Type B pancreatic cell (in vitro differentiated cells): Measurements from ENCODE around the gene PHOX2A. TPM values are rescaled to one million over a fixed set of nuclear protein-coding genes. Genes with fewer than 3 reads are reported as not detected.

Source experiments
- DNase-seq: peaks from one replicate; pipeline ENCODE4 v3.0.0; 2021; ENCODE audit warnings: mixed read lengths; ENCODE audit not compliant: unreplicated experiment; ENCODE audit errors: extremely low spot score
- H3K27ac Mint-ChIP-seq: 2 replicates; pipeline ENCODE4 v1.8.0; 2021; ENCODE audit warnings: mild to moderate bottlenecking, mixed read lengths
- H3K27me3 Mint-ChIP-seq: 2 replicates; pipeline ENCODE4 v1.8.0; 2021; ENCODE audit warnings: mixed read lengths
- H3K36me3 Mint-ChIP-seq: 2 replicates; pipeline ENCODE4 v1.8.0; 2021; ENCODE audit warnings: mixed read lengths
- H3K4me1 Mint-ChIP-seq: one replicate; pipeline ENCODE4 v1.8.0; 2021; ENCODE audit warnings: mixed read lengths; ENCODE audit not compliant: unreplicated experiment
- H3K4me3 Mint-ChIP-seq: 2 replicates; pipeline ENCODE4 v1.8.0; 2021; ENCODE audit warnings: mild to moderate bottlenecking, mixed read lengths
- H3K9me3 Mint-ChIP-seq: 2 replicates; pipeline ENCODE4 v1.8.0; 2021; ENCODE audit warnings: mixed read lengths
- total RNA-seq: library from RNA; stranded (reverse); gene quantifications from 2 replicates; pipeline ENCODE4 v1.2.1, GENCODE V29; 2021; ENCODE audit warnings: low replicate concordance
- TF ChIP-seq, protein P1 (sequence below): fragments of 200-600 bp; sonication (generic); conservative IDR thresholded peaks from 2 replicates; pipeline ENCODE4 v1.5.0; 2021; ENCODE audit warnings: antibody characterized with exemption, mild to moderate bottlenecking

PHOX2A gene
- total RNA-seq, 1 donor from 2014 or later: 2.8 TPM

DNA sequence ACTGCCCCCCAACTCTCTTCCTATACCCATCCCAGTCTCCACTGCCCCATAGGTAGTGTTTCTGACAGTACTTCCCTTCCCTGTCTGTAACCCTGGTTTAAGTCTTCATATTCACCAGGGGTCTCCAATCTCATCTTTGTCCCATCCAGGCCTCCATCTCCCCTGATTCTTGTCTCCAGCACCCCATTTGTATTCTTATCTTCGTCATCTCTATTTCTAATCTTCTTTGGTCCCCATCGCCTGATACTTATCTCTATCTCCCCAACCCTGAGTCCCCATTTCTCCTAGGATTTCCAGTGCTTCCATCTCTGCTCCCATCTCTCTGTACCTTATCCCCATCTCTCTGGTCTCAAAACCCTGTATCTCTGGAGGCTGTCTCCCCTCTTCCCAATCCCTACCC is 1.8 kb downstream of the PHOX2A start:
- H3K4me1 Mint-ChIP-seq: peaks cover 23% of the 10 kb centered on the region
- peaks cover 6% of the 10 kb centered on the region for H3K9me3 Mint-ChIP-seq
- H3K27me3 Mint-ChIP-seq: peaks cover 43% of the 10 kb centered on the region
- TF ChIP-seq, protein P1, sequence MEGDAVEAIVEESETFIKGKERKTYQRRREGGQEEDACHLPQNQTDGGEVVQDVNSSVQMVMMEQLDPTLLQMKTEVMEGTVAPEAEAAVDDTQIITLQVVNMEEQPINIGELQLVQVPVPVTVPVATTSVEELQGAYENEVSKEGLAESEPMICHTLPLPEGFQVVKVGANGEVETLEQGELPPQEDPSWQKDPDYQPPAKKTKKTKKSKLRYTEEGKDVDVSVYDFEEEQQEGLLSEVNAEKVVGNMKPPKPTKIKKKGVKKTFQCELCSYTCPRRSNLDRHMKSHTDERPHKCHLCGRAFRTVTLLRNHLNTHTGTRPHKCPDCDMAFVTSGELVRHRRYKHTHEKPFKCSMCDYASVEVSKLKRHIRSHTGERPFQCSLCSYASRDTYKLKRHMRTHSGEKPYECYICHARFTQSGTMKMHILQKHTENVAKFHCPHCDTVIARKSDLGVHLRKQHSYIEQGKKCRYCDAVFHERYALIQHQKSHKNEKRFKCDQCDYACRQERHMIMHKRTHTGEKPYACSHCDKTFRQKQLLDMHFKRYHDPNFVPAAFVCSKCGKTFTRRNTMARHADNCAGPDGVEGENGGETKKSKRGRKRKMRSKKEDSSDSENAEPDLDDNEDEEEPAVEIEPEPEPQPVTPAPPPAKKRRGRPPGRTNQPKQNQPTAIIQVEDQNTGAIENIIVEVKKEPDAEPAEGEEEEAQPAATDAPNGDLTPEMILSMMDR: no peak
- H3K27ac Mint-ChIP-seq: no peak overlapping the region
- peaks cover 10% of the 10 kb centered on the region for H3K36me3 Mint-ChIP-seq
- peak overlapping the region; percentile 61 for H3K4me3 Mint-ChIP-seq
- DNase-seq: no peak

DNA sequence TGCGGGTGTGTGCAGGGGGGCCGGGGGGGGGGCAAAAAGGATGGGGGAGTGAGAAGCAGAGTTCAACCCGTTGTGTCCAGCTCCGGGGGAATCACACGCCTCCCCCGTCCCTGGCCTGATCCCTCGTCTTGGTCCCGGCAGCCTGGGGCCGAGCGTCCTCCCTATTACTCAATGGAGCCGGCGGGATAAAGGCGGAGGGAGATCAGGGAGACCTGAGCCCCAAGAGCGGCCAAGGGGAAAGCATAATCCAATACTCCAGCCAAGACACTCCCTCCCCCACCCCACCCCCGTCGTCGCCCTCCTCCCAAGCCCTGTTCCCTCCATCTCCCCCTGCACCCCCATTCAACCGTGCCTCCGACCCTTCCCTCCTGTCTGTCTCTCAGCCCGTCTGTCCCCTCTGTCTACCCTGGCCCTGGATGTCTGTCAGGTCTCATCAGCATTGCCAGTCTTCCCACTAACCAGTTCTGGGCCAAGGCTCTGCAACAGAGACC is 2.6 kb downstream of the PHOX2A start:
- Mint-ChIP-seq H3K36me3 (peaks cover 10% of the 10 kb centered on the region), H3K9me3 (peaks cover 6% of the 10 kb centered on the region), H3K27me3 (peaks cover 43% of the 10 kb centered on the region), H3K27ac (no peak overlapping the region), H3K4me1 (peaks cover 27% of the 10 kb centered on the region), H3K4me3 (peak overlapping the region; percentile 20)
- no peak for DNase-seq
- TF ChIP-seq, protein P1: no peak

DNA sequence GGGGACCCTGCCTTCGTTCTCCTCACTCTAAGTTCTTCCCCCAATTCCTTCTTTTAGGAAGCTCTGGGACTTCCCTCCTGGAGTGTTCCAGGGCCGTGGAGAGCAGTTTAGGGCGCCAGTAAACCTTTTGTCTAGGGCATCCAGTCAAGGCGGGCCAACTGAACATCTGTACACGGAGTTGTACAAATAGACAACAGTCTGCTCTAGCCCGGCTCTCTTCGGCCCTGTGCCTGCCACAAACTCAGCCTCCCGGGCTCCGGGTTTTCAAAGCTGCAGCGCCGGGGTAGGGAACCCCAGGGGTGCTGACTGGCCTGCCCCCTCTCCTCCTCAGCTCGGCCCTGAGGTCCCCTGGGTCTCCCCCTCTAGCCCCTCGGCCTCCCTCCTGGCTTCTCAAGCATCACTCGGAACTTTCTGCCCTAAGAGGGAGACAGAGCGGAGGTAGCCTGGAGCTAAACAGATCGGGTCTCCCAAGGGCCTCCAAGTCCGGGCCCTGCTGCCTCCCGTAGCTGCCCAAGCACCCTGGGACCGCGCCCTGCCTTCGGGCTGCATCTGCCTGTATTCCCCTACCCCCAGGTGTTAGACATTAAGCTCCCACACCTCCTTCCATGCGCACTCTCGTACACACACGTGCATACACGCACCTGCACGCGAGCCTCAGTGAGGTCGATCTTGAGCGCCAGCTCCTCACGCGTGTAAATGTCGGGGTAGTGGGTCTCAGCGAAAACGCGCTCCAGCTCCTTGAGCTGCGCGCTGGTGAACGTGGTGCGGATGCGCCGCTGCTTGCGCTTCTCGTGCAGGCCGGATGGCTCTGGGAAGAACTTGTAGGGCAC is 3.3 kb downstream of the PHOX2A start:
- peaks cover 43% of the 10 kb centered on the region for H3K27me3 Mint-ChIP-seq
- peak overlapping the region; percentile 56 for H3K27ac Mint-ChIP-seq
- peak overlapping the region; percentile 84 for H3K4me3 Mint-ChIP-seq
- peaks cover 27% of the 10 kb centered on the region for H3K4me1 Mint-ChIP-seq
- peaks cover 10% of the 10 kb centered on the region for H3K36me3 Mint-ChIP-seq
- no peak for DNase-seq
- H3K9me3 Mint-ChIP-seq: peaks cover 6% of the 10 kb centered on the region
- TF ChIP-seq, protein P1: no peak

DNA sequence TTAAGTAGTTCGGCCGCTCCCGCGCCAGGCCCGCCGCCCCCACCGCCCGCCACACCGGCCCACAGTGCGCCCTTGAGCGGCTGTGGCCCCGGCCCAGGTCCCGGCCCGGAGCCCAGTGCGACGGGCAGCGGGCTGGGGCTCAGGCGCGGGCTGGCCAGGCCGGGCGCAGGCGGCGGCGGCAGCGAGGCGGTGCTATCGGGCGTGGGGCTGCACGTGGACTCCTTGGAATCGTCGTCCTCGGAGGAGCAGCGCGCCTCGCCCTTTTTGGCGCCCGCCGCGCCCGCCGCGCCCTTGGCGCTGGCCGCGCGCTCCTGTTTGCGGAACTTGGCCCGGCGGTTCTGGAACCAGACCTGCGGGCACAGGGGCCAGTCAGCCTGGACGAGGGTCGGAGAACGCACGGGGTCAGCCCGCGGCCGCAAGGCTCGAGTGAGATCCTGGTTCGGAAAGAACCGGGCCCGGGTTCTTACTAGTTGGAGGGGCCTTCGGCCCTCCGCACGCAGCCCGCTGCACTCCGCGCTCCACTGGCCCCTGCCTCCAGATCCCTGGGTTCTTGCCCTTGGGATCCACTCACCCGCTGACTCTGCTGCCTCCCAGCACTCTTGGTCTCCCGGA is 4.0 kb downstream of the PHOX2A start:
- H3K4me1 Mint-ChIP-seq: peaks cover 27% of the 10 kb centered on the region
- H3K36me3 Mint-ChIP-seq: peaks cover 10% of the 10 kb centered on the region
- DNase-seq: no peak
- peaks cover 43% of the 10 kb centered on the region for H3K27me3 Mint-ChIP-seq
- peak overlapping the region; percentile 56 for H3K27ac Mint-ChIP-seq
- H3K4me3 Mint-ChIP-seq: peak overlapping the region; percentile 84
- H3K9me3 Mint-ChIP-seq: peaks cover 6% of the 10 kb centered on the region
- TF ChIP-seq, protein P1: no peak

DNA sequence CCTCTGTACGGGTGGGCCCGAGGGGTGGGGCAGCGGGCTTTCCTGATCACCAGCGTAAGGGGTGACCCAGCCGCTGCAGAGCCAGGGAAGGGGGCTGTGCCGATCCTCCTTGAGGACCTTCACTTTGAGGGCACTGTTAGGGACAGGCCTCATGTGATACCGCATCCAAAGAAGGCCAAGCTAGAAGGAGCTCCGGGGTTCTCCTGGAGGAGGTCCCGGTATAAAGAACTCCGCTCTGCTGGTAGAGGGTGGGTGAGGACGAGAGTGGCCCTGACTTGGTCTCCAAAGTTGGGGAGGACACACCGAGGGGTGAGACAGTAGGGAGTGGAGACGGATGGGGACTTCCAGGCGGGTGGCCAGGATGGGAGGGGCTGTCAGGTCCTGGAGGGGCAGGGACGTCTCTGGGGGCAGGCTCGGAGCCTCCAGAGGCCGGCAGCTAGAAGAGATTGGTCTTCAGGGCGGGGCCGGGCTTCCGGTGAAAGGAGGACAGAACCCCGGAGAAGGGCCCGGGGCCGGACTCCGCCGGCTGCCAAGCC is 4.6 kb downstream of the PHOX2A start:
- TF ChIP-seq, protein P1: no peak
- peaks cover 6% of the 10 kb centered on the region for H3K9me3 Mint-ChIP-seq
- peak overlapping the region; percentile 86 for H3K4me3 Mint-ChIP-seq
- DNase-seq: no peak
- peaks cover 16% of the 10 kb centered on the region for H3K36me3 Mint-ChIP-seq
- H3K4me1 Mint-ChIP-seq: peaks cover 21% of the 10 kb centered on the region
- H3K27ac Mint-ChIP-seq: peak overlapping the region; percentile 84
- H3K27me3 Mint-ChIP-seq: peaks cover 43% of the 10 kb centered on the region
